NCI-H1092 (cell line): ENCODE results near the gene SURF2.

Experiments
- DNase-seq: peaks from one replicate; lab custom pipeline; 2025; lab: John Stamatoyannopoulos, UW

Gene SURF2

GRCh38 chr9:133401588-133401987 is 45.2 kb downstream of the SURF2 start:
- no peak for DNase-seq

- DNase-seq, result no peak
Measured at GRCh38 chr9:133402689-133403088, 46.3 kb downstream of the SURF2 start.

GRCh38 chr9:133403766-133404453 is 47.6 kb downstream of the SURF2 start:
- no peak for DNase-seq

GRCh38 chr9:133404454-133405002 is 48.2 kb downstream of the SURF2 start:
- DNase-seq, result no peak

- no peak for DNase-seq
Measured at GRCh38 chr9:133405508-133406438, 49.4 kb downstream of the SURF2 start.

- DNase-seq, result peak; percentile 27
Measured at GRCh38 chr9:133406480-133407307, 50.3 kb downstream of the SURF2 start.

- DNase-seq, result no peak
Measured at GRCh38 chr9:133408042-133408441, 51.7 kb downstream of the SURF2 start.
